Epithelial cell of esophagus (primary cell): ENCODE data around the gene DEF6.

ENCODE experiments used
- DNase-seq: peaks from one replicate; pipeline ENCODE4 v3.0.0; 2010; ENCODE audit warnings: low read depth
- H3K4me3 ChIP-seq: 2 replicates; pipeline ENCODE4 v1.5.1; 2011; ENCODE audit warnings: mild to moderate bottlenecking, low read length, control low read depth
- CTCF ChIP-seq: IDR thresholded peaks from 2 replicates; pipeline ENCODE4 v1.5.1; 2011; ENCODE audit warnings: low read depth, mild to moderate bottlenecking, low read length, control low read depth, inconsistent platforms; ENCODE audit not compliant: insufficient read depth; ENCODE audit errors: missing control alignments

Gene DEF6

GRCh38 chr6:35259194-35259947 lies 38.2 kb upstream of the DEF6 start, which contains the start of gene ZNF76:
ZNF76 (plus strand) TSS chr6:35259735; CDS start chr6:35281152, 21,417 bp downstream.
- TF ChIP-seq CTCF: no peak
- peak within 1 kb of the TSS; percentile 67 for H3K4me3 ChIP-seq
- DNase-seq: peak; percentile 97

GRCh38 chr6:35259948-35260590 lies 37.5 kb upstream of the DEF6 start:
- peak; percentile 66 for DNase-seq
- TF ChIP-seq CTCF: no peak
- peak overlapping the region; percentile 67 for H3K4me3 ChIP-seq

- H3K4me3 ChIP-seq: no peak overlapping the region
- TF ChIP-seq CTCF: no peak
- no peak for DNase-seq
Measured at GRCh38 chr6:35260591-35261570, 36.7 kb upstream of the DEF6 start.

GRCh38 chr6:35262596-35262995 lies 35.0 kb upstream of the DEF6 start:
- no peak for TF ChIP-seq CTCF
- no peak for DNase-seq
- no peak overlapping the region for H3K4me3 ChIP-seq

GRCh38 chr6:35264550-35265274 lies 32.9 kb upstream of the DEF6 start:
- H3K4me3 ChIP-seq: no peak overlapping the region
- no peak for TF ChIP-seq CTCF
- DNase-seq: no peak

GRCh38 chr6:35265523-35265922 lies 32.1 kb upstream of the DEF6 start:
- no peak for DNase-seq
- no peak for TF ChIP-seq CTCF
- H3K4me3 ChIP-seq: no peak overlapping the region
